Right renal pelvis (tissue), 4 donors: ENCODE measurements around the gene ARHGAP23. TPM values are rescaled to one million over a fixed set of nuclear protein-coding genes. Genes with fewer than 3 reads are reported as not detected.
"Not testable (repeated sequence)": the region's sequence is repeated elsewhere in the genome, so short reads cannot be mapped to it uniquely, and the experiment has no call there.

Experiments
- DNase-seq, 4 donors: peaks; one replicate each; pipeline ENCODE4 v3.0.0-alpha.2; 2013; ENCODE audit warnings: low read depth in 4 of 4, low spot score in 3 of 4, missing footprints in 1 of 4
- polyA plus RNA-seq, 4 donors: library from polyadenylated mRNA; unstranded; fragments of 120-200 nt; gene quantifications; one replicate each; pipeline ENCODE4 v1.2.1, GENCODE V29; 2013; ENCODE audit not compliant: insufficient read length in 4 of 4

Gene ARHGAP23
- polyA plus RNA-seq, 4 donors, result 52.0 to 68.4 (median 60.2) TPM

- no peak for DNase-seq
Observed at GRCh38 chr17:38457577-38458371, 29.5 kb downstream of the ARHGAP23 start.

- DNase-seq, result no peak
Observed at GRCh38 chr17:38458521-38458920, 30.3 kb downstream of the ARHGAP23 start.

GRCh38 chr17:38459567-38459966 is 31.3 kb downstream of the ARHGAP23 start:
- DNase-seq, result no peak

- no peak for DNase-seq
Observed at GRCh38 chr17:38460082-38460715, 31.9 kb downstream of the ARHGAP23 start.

DNA sequence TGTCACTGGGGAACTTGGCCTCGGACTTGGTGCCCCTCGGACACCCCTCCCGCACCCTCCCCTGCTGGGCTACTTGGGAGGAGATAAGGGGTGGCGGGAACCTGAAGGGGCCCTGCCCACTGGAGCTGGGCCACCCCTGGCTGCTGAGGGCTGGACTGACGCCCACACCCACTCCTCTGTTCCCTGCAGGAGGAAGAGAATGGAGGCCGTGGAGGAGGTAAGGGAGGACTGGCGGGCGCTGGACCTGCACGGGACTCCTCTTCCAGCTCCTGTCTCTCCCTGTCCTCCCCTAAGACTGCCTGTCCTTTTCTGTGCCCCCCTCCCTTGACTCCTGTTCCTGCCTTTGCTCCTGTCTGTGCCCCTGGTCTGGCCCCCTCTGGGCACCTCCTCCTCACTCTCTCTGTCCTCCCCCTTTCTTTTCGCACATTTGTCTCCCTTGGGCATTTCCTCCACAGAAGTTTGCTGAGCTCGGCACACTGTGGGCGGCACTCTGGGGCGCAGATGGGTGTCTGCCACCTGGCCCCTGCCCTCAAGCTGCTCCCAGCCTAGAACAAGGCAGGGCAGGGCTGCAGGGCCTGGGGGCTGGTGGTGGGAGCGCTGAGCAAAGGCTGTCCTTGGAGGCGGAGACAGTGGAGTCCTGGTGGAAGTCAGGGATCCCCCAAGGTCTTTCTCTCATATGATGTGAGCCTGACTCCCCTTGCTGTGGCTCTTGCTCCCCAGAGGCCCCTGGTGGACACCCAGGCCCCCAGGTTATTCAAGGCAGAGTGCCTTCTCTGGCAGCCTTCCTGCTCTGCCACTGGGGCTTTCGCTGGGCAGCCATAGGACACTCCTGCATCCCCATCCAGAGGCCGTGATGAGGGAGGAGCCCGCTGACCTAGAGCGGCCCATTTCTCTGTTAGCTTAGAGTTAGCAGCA is 32.7 kb downstream of the ARHGAP23 start:
- DNase-seq, result no peak

DNA sequence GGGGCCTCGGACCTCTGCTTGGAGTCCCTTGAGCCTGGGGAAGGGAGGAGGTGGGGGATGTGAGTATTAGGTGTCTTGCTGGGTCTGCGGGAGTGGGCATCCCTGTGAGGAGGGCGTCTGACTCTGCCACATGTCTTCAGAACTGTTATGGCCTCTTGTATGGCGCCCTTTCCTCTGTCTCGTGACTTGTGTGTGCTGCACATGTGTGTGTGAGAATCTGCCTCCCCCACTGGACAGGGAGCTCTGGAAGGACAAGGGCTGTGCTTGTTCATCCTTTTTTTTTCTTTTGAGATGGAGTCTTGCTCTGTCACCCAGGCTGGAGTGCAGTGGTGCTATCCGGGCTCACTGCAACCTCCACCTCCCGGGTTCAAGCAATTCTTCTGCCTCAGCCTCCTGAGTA is 33.4 kb downstream of the ARHGAP23 start:
- DNase-seq, result no peak

DNA sequence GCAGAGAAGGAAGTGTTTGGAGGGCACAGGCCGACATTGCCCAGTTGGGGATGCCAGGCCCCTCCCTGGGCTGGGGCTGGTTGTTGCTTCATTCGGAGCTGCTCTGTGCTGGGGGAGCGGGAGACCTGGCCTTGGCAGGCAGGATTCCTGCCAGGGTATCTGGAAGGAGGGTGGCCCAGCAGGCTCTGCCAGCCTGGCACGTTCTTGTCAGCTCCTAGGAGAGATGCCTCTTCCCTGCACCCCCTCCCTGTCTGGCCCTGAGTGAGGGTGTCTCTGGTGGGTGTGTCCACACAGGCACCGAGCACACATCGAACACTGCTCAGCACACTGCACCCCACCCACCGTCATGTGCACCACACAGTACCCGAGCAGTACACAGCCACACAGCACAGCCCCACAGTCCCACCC is 35.2 kb downstream of the ARHGAP23 start:
- DNase-seq, result no peak

GRCh38 chr17:38464251-38464722 is 36.0 kb downstream of the ARHGAP23 start:
- DNase-seq, result no peak

- peak in 1 of 4 donors; percentile 71 for DNase-seq
Observed at GRCh38 chr17:38464723-38465390, 36.6 kb downstream of the ARHGAP23 start.

GRCh38 chr17:38465391-38466345 is 37.4 kb downstream of the ARHGAP23 start:
- no peak for DNase-seq

DNA sequence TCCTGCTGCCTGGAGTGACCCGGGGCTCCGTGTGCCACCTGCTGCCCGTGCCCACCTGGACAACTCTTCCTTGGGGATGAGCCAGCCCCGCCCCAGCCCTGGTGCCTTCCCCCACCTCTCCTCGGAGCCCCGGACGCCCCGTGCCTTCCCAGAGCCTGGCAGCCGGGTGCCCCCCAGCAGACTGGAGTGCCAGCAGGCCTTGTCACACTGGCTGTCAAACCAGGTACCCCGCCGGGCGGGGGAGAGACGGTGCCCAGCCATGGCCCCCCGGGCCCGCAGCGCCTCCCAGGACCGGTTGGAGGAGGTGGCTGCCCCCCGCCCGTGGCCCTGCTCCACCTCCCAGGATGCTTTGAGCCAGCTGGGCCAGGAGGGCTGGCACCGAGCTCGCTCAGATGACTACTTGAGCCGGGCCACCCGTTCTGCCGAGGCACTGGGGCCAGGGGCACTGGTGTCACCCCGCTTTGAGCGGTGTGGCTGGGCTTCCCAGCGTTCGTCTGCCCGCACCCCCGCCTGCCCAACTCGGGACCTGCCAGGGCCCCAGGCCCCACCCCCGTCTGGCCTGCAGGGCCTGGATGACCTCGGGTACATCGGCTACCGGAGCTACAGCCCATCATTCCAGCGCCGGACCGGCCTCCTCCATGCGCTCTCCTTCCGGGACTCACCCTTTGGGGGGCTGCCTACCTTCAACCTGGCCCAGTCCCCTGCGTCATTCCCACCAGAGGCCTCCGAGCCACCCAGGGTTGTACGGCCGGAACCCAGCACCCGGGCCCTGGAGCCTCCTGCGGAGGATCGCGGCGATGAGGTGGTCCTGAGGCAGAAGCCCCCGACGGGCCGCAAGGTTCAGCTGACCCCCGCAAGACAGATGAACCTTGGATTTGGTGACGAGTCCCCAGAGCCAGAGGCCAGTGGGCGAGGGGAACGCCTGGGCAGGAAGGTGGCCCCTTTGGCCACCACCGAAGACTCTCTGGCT is 38.4 kb downstream of the ARHGAP23 start:
- no peak for DNase-seq

DNA sequence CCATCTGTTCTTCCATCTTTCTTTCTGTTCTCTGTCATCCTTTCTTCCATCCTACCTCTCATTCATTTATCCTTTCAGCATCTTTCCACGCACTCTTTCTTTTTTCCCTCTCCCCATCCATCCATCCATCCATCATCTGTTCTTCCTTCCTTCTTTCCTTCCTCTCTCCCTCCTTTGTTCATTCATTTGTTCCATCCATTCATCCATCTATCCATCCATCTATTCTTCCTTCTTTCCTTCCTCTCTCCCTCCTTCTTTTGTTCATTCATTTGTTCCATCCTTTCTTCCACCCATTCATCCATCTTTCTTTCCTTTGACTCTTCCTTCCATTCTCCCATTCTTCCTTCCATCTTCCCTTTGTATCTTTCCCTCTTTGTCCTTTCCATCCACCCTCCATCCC is 39.2 kb downstream of the ARHGAP23 start:
- no peak for DNase-seq

GRCh38 chr17:38469875-38470274 is 41.6 kb downstream of the ARHGAP23 start:
- DNase-seq, result no peak

DNA sequence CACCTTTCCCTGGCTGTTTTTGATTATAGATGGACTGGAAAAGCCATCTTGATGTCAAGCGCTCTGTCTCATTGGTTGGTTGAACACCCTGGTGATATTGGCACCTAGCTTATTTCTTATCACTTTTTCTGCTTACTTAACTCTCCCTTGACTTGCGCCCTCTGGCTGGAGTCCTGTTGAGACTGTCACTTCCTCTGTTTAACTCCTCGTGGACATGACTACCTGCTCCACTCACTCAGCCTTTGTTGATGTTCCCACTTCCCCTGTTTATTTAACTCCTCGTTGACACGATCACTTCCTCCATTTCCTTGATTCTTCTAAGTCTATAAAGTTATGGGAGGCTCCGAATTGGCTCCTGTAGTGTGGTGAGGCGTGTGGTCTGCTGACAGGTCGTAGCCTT is 43.0 kb downstream of the ARHGAP23 start:
- DNase-seq, result not testable (repeated sequence)

DNA sequence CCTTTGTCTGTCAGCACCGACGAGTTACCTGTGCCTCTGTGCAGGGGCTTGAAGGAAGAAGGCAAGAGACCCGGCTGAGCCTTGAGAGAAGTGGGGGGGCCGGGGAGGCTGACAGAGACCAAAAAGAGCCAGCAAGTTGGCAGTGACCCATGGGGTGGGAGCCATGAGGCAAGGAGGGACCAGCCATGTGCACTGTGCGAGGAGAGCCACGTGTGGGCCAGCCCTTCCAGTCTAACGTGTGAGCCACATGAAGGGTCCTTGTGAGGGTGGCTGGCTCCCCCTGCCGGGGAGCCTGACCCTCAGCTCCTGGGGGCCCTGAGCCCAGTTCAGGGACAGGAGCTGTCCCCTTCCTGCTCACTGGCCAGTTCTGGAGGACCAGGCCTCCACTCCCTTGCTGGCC is 46.4 kb downstream of the ARHGAP23 start:
- DNase-seq, result not testable (repeated sequence)

GRCh38 chr17:38476549-38476948 is 48.3 kb downstream of the ARHGAP23 start:
- DNase-seq, result no peak

- not testable (repeated sequence) for DNase-seq
Observed at GRCh38 chr17:38477417-38477816, 49.2 kb downstream of the ARHGAP23 start.

DNA sequence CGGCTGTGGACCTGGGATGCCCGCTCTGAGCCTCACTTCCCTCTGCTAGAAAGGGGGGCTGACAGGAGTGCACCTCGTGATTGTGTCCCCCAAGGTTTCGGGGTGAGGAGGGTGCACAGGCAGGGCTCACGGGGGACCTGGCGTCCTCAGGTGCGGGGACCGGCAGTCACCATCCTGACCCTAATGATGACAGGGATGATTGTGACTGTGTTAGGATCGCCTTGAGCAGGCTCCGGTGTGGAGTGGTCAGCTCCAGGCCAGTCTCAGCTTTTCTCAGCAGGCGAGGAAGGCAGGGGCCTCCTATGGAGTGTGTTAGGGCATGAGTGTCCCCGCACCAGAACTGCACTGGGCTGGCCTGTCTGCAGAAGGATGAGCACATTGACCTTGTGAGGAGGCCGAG is 49.7 kb downstream of the ARHGAP23 start:
- not testable (repeated sequence) for DNase-seq
